B cell (primary cell): ENCODE measurements around the gene CRIM1.

Experiments used
- CTCF ChIP-seq: fragments of 200-600 bp; IDR thresholded peaks from one replicate; pipeline ENCODE4 v1.8.0; 2022; ENCODE audit warnings: antibody characterized with exemption, mild to moderate bottlenecking
- EZH2 ChIP-seq: IDR thresholded peaks from 2 replicates; pipeline ENCODE4 v1.6.1; 2012; ENCODE audit warnings: borderline replicate concordance, low read depth, mild to moderate bottlenecking, moderate library complexity, low read length; ENCODE audit not compliant: insufficient read depth, poor library complexity, severe bottlenecking

GRCh38 chr2:36392571-36393255, 37.1 kb downstream of the CRIM1 start:
- TF ChIP-seq CTCF (no peak), EZH2 (no peak)
